ENCODE measurements around the gene CCDC92B.
"Not testable (repeated sequence)": the region's sequence is repeated elsewhere in the genome, so short reads cannot be mapped to it uniquely, and the experiment has no call there.

Gene CCDC92B

GRCh38 chr17:2701996-2702741 lies 47.3 kb downstream of the CCDC92B start:
- no peak for DNase-seq

- DNase-seq, result no peak
Observed at GRCh38 chr17:2701161-2701995, 48.1 kb downstream of the CCDC92B start.

GRCh38 chr17:2700491-2701141 lies 48.8 kb downstream of the CCDC92B start:
- peak; percentile 45 to 100 for DNase-seq

- no peak for DNase-seq
Observed at GRCh38 chr17:2700030-2700490, 49.4 kb downstream of the CCDC92B start.

- not testable (repeated sequence) for DNase-seq
Observed at GRCh38 chr17:2699216-2699805, 50.1 kb downstream of the CCDC92B start.

DNA sequence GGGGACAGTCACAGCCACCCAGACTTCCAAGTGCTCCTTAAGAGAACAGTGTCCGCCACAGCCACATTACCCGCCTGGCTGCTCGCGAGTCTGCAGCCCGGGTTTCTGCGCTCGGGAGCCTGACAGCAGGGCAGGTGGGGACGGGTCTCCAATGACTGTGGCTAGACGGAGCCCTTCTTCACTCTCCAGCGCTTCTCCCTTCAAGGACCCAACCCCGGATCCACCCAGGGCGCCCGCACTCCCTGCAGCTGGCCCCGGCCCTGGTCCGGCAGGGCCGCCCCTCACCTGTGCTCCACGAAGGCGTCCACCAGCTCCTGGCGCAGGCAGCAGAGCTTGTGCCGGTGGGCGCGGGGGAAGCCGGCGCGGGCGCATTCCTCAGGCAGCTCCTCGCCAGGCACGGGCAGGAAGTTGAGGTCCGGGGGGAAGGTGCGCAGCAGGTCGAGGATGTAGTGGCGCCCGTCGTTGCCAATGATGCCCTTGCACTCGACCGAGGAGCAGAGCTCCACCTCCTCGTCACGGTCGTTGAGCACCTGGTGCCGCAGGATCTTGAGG lies 51.8 kb downstream of the CCDC92B start:
- no peak for DNase-seq

DNA sequence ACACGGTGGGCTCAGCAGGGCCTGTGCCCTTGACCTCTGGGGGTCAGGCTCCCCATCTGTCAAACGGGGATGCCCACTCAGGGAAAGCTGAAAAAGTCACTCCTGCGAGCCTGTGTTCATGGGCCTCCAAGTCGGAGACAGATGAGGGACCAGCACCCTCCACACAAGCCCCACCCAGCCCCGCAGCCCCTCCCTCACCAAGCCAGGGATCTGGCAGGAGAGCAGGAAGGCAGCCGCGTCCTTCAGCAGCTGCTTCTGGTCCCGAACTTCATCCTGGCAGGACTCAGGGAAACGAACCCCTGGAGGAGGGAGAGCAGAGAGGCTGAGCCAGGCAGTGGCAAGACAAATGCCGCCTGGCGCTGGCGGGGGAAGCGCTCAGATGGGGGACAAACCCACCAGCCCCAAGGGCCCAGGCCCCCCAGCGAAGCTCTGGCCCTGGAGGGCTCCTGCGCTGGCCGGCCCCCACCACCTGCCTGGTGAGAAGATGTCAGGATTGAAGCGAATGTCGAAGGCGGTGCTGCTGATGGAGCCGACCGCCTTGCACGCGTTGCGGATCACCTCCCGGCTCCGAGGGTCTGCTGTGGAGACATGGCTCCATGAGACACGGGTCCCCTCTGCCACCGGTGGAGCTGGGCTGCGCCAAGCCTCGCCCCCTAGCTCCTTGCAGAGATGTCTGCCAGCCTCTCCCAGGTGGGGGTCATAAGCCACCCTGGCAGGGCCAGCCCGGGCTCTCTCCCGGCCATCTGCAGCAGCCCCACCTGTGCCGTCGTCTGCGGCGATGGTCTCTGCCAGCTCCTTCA lies 53.3 kb downstream of the CCDC92B start:
- no peak for DNase-seq

DNA sequence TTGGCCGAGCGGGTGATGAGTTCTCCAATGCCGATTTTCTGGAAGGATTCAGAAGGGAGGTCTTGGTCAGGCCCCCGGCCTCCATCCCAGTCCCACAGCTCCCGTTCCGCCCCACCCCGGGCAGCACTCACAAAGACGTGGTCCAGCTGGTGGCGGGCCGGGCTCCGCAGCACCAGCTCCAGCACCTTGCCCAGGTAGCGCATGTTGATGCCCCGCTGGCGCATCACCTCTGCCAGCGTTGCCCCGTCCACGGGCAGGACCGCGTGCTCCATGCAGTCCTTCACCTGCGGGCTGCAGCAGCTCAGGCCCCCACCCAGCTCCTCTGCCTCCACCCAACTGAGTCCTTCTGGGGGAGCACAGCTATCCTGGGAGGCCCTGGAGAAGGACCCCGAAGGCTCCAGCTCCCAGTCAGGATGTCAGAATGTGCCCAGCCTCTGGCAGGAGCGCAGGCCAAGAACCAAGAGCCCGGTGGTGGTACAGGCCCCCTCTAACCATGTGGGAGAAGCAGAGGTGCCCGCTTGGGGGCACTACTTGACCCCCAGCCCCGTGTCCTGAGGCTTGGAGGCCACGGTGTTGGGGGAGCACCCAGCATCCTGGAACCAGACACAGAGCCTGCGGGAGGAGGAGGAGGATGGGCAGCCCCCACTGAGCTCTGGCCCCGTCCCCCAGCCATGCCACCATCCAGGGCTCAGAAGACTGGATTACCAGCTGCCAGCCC lies 54.0 kb downstream of the CCDC92B start:
- no peak for DNase-seq

GRCh38 chr17:2694381-2695242 lies 54.8 kb downstream of the CCDC92B start:
- no peak for DNase-seq

DNA sequence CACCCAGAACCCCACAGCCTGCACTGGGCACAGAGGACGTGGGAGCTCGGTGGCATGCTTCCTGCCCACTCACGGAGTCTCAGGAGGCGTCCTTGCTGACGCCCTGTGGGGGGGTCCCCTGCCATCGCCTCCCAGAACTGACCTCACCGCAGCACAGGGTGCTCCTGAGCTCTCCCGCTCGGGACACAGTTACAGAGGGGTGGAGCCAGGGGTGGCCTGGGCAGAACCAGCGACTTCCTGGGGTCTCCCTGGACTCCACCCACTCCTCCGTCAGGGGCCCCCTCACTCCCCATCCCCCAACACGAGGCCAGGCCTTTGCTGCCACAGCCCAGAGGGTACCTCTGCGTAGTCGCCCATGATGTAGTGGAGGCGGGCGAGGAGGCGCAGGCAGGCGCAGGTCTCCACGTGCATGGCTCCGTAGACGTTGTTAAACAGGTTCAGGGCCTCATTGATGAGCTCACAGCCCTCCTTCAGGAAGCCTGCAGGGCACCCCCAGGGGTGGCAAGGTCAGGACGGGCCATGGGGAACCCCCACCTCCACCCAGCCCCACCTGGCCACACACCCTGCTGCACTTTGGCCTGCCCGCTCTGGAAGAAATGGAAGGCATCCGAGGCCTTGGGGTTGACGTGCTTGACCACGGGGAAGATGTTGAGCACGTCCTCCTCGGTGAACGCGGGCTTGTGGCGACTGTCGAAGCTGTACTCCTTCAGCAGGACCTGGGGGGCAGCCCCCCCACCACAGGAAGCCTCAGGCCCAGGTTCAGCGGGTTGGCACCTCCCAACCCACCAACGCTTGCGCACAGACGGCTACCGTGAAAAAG lies 55.7 kb downstream of the CCDC92B start:
- no peak for DNase-seq

- no peak for DNase-seq
Observed at GRCh38 chr17:2692781-2693135, 56.7 kb downstream of the CCDC92B start.

GRCh38 chr17:2691965-2692780 lies 57.3 kb downstream of the CCDC92B start:
- no peak for DNase-seq

DNA sequence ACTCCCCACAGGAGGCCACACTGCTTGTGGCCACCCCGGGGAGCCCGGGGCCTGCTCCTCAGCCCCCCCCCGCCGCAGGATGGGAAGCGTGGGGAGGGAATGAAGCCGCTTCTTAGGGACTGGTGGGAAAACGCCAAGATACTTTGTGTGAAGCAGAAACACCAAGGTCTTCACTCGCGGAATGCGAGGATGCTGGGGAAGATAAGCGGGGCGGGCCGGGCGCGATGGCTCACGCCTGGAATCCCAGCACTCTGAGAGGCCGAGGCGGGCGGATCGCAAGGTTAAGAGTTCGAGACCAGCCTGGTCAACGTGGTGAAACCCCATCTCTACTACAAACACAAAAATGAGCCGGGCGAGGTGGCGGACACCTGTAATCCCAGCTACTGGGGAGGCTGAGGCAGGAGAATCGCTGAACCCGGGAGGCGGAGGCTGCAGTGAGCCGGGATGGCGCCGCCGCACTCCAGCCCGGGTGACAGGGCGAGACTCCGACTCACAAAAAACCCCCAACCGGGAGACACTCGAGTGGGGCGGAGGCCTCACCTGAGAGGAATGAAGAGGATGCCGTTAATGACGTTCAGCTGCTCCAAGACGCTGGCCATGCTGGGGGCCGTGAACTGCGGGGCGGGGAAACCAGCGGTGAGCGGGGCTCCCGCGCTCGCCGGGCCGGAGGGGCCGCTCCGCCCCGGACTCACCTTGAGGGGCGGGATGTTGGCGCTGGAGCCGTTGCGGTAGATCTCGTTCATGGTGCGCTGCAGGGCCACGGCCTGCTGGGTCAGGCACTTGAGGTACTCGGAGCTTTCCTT lies 58.2 kb downstream of the CCDC92B start:
- DNase-seq, result no peak

DNA sequence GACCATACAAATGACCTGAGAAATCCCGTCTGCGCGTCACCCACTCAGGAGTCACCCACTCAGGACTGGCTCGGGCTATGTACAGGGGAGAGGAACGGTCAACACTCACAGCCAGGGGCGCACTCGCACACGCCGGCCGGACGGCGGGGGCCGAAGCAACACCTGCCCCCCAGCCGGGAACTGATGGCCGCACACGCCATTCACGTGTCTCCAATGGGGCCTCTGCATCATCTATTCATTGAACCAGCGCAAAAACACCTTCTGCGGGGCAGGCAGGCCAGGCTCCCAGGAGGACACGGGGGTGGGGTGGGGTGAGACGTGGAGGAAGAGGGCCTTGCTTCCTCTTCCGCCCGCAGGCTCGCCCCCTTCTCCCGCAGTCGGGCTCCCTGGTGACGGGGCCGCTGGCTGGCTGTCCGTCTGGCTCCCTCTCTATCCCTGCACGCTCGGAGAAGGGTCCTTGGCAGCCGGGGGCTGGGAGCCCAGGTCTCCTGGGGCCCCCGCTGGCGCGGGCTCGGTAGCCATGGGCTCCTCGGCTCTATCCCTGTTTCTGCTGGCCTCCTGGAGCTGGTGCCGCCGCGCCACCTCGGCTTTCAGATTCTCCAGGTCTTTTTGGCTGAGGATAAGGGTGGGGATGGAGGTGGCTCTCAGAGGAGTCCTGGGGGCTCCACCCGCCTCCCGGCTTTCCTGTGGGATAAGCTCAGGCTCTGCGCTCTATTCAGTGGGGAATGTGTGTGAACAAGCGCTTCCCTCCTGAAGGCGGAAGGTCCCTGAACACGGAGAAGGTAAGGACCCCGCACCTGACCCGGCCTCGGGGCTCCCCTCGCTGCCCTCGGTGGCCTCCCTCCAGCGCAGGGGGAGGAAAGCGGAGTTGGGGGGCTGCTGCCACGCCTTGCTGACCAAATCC lies 59.0 kb downstream of the CCDC92B start:
- DNase-seq, result no peak

DNA sequence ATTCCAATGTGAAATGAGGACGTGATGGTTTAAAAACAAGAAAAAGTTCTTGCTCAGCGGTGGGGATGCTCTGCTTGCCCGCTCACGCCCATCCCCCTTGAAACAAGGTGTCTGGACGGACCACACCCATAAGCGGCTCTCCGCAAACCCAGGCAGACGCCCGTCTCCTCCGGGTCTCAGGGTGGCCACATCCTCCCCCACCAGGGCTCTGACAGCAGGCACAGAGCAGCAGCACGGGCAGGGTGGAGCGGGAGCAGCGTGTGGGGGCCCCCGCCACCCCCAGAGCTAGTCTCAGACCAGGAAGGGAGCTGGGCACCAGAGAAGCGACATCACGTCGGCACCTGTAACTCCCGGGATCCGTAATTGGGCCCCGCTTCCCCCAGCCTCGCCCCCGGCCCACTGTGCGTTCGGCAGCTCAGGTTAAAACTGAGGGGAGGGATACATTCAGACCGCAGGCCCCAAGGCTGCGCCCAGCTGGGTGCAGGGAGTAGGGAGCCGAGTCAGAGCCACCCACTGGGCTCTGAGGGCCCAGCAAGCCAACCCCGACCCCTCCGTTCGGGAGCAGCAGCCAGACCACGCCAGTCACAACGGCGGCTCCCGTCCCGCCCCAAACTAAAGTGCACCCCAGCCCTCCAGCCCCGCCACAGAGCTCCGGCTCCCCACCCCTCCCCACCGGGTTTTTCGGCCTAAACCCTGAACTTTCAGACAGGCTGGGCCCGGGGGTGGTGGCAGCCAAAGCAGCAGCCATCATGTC lies 59.9 kb downstream of the CCDC92B start:
- DNase-seq, result no peak
